Skeletal muscle tissue (tissue), 4 donors: ENCODE results near the gene EBF4. TPM values are rescaled to one million over a fixed set of nuclear protein-coding genes. Genes with fewer than 3 reads are reported as not detected.

ENCODE experiments used
- H3K27ac ChIP-seq: one replicate; pipeline ENCODE4 v1.7.0; 2013; ENCODE audit warnings: mild to moderate bottlenecking, low read depth, low read length, inconsistent platforms
- H3K27me3 ChIP-seq, 3 donors: one replicate each; pipeline ENCODE4 v1.7.0; 2013; ENCODE audit warnings: low read length in 3 of 3; ENCODE audit not compliant: control insufficient read depth in 3 of 3, insufficient read depth in 3 of 3
- H3K36me3 ChIP-seq, 3 donors: one replicate each; pipeline ENCODE4 v1.7.0; 2013; ENCODE audit warnings: low read length in 3 of 3; ENCODE audit not compliant: control insufficient read depth in 3 of 3, insufficient read depth in 3 of 3
- H3K4me1 ChIP-seq, 3 donors: one replicate each; pipeline ENCODE4 v1.7.0; 2013; ENCODE audit warnings: low read length in 3 of 3, mild to moderate bottlenecking in 3 of 3; ENCODE audit not compliant: control insufficient read depth in 3 of 3, insufficient read depth in 3 of 3
- H3K4me3 ChIP-seq, 3 donors: one replicate each; pipeline ENCODE4 v1.7.0; 2013; ENCODE audit warnings: low read length in 3 of 3
- H3K9ac ChIP-seq, 3 donors: one replicate each; pipeline ENCODE4 v1.7.0; 2013; ENCODE audit warnings: low read length in 3 of 3, mild to moderate bottlenecking in 3 of 3, moderate library complexity in 2 of 3, low read depth in 1 of 3
- H3K9me3 ChIP-seq, 3 donors: one replicate each; pipeline ENCODE4 v1.7.0; 2013; ENCODE audit warnings: low read length in 3 of 3; ENCODE audit not compliant: control insufficient read depth in 3 of 3
- total RNA-seq: library from RNA; depleted of rRNA; stranded (reverse); fragments of >200 nt; gene quantifications from one replicate; pipeline ENCODE4 v1.2.3, GENCODE V29; 2014
- donor health status: Osteomylitis.

EBF4 gene
- total RNA-seq, 1 donor from 2014 or later, result 2.6 TPM

GRCh38 chr20:2738331-2739041 lies 45.9 kb downstream of the EBF4 start:
- Histone ChIP-seq H3K36me3 (no peaks in the 10 kb centered on the region), H3K9ac (no peak overlapping the region), H3K9me3 (no peaks in the 10 kb centered on the region), H3K27ac (no peak overlapping the region), H3K4me1 (no peaks in the 10 kb centered on the region), H3K4me3 (no peak overlapping the region), H3K27me3 (peaks cover 11 to 22% (median 21%) of the 10 kb centered on the region in 3 donors)

GRCh38 chr20:2739042-2739398 lies 46.4 kb downstream of the EBF4 start:
- H3K36me3 ChIP-seq, result no peaks in the 10 kb centered on the region

GRCh38 chr20:2740702-2741101 lies 48.1 kb downstream of the EBF4 start:
- Histone ChIP-seq H3K4me3 (no peak overlapping the region), H3K27me3 (peaks cover 11 to 27% (median 26%) of the 10 kb centered on the region in 3 donors), H3K4me1 (no peaks in the 10 kb centered on the region), H3K9me3 (no peaks in the 10 kb centered on the region), H3K36me3 (no peaks in the 10 kb centered on the region), H3K27ac (no peak overlapping the region), H3K9ac (no peak overlapping the region)

More at GRCh38 chr20:2739042-2739398, 46.4 kb downstream of the EBF4 start:
- Histone ChIP-seq H3K4me3 (no peak overlapping the region), H3K4me1 (no peaks in the 10 kb centered on the region), H3K27me3 (peaks cover 11 to 24% (median 21%) of the 10 kb centered on the region in 3 donors), H3K9ac (no peak overlapping the region), H3K9me3 (no peaks in the 10 kb centered on the region), H3K27ac (no peak overlapping the region)

- Histone ChIP-seq H3K4me1 (no peaks in the 10 kb centered on the region), H3K9ac (no peak overlapping the region), H3K9me3 (no peaks in the 10 kb centered on the region), H3K4me3 (no peak overlapping the region), H3K36me3 (no peaks in the 10 kb centered on the region), H3K27me3 (peaks cover 11 to 26% (median 23%) of the 10 kb centered on the region in 3 donors), H3K27ac (no peak overlapping the region)
Measured at GRCh38 chr20:2741463-2741862, 48.9 kb downstream of the EBF4 start.

GRCh38 chr20:2741881-2742280 lies 49.3 kb downstream of the EBF4 start:
- H3K27ac ChIP-seq, result no peak overlapping the region

GRCh38 chr20:2742431-2742830 lies 49.9 kb downstream of the EBF4 start:
- Histone ChIP-seq H3K27ac (no peak overlapping the region), H3K4me3 (no peak overlapping the region), H3K9ac (no peak overlapping the region)

More at GRCh38 chr20:2741881-2742280, 49.3 kb downstream of the EBF4 start:
- Histone ChIP-seq H3K4me3 (no peak overlapping the region), H3K9ac (no peak overlapping the region), H3K27me3 (peaks cover 11 to 26% (median 22%) of the 10 kb centered on the region in 3 donors), H3K4me1 (no peaks in the 10 kb centered on the region), H3K9me3 (no peaks in the 10 kb centered on the region), H3K36me3 (no peaks in the 10 kb centered on the region)

GRCh38 chr20:2742934-2743559 lies 50.5 kb downstream of the EBF4 start:
- H3K9me3 ChIP-seq, result no peaks in the 10 kb centered on the region
- no peaks in the 10 kb centered on the region for H3K4me1 ChIP-seq
- no peaks in the 10 kb centered on the region for H3K36me3 ChIP-seq
- no peak overlapping the region for H3K9ac ChIP-seq
- H3K27ac ChIP-seq, result no peak overlapping the region
- H3K4me3 ChIP-seq, result no peak overlapping the region
- peaks cover 14 to 26% (median 26%) of the 10 kb centered on the region in 3 donors for H3K27me3 ChIP-seq

More at GRCh38 chr20:2742431-2742830, 49.9 kb downstream of the EBF4 start:
- Histone ChIP-seq H3K4me1 (no peaks in the 10 kb centered on the region), H3K36me3 (no peaks in the 10 kb centered on the region), H3K27me3 (peaks cover 11 to 26% (median 22%) of the 10 kb centered on the region in 3 donors), H3K9me3 (no peaks in the 10 kb centered on the region)

- Histone ChIP-seq H3K4me1 (no peaks in the 10 kb centered on the region), H3K36me3 (no peaks in the 10 kb centered on the region), H3K27me3 (peaks cover 30 to 48% (median 43%) of the 10 kb centered on the region in 3 donors), H3K27ac (no peak overlapping the region), H3K9me3 (no peaks in the 10 kb centered on the region), H3K4me3 (no peak overlapping the region), H3K9ac (no peak overlapping the region)
Measured at GRCh38 chr20:2745060-2745910, 52.7 kb downstream of the EBF4 start.

- Histone ChIP-seq H3K27me3 (peaks cover 38 to 54% (median 51%) of the 10 kb centered on the region in 3 donors), H3K36me3 (no peaks in the 10 kb centered on the region), H3K4me3 (no peak overlapping the region)
Measured at GRCh38 chr20:2745936-2746635, 53.5 kb downstream of the EBF4 start.

More at GRCh38 chr20:2745936-2746635, 53.5 kb downstream of the EBF4 start:
- H3K27ac ChIP-seq, result no peak overlapping the region
- no peaks in the 10 kb centered on the region for H3K9me3 ChIP-seq
- peaks cover 4 to 6% (median 4%) of the 10 kb centered on the region in 3 donors for H3K4me1 ChIP-seq
- no peak overlapping the region for H3K9ac ChIP-seq
